WTC11 (cell line): ENCODE results near the gene CRYBG3. TPM values are rescaled to one million over a fixed set of nuclear protein-coding genes. Genes with fewer than 3 reads are reported as not detected.
A peak's percentile ranks its signal among the peaks of the same experiment; 100 is the strongest.

Source experiments
- ATAC-seq: fragments of 200-7000 bp; cut with Tn5 transposase; 2 replicates; pipeline ENCODE4 v1.10.0; 2021; ENCODE audit warnings: mild to moderate bottlenecking, moderate library complexity
- CTCF ChIA-PET: fragments of 300-600 bp; sonication (Branson Sonifier 250); formaldehyde crosslinking; loops from one replicate; lab custom pipeline; 2021; ENCODE audit warnings: antibody characterized with exemption; lab: Charles Lee
- POLR2A ChIA-PET: fragments of 350-600 bp; sonication (Branson Sonifier 250); formaldehyde crosslinking; loops from one replicate; lab custom pipeline; 2021; ENCODE audit warnings: antibody characterized with exemption; lab: Charles Lee
- DNase-seq: peaks from one replicate; pipeline ENCODE4 v3.0.0; 2021; ENCODE audit warnings: low spot score
- H3K27ac Mint-ChIP-seq: 2 replicates; pipeline ENCODE4 v1.8.0; 2021; ENCODE audit warnings: mixed read lengths
- H3K27me3 Mint-ChIP-seq: 2 replicates; pipeline ENCODE4 v1.8.0; 2021; ENCODE audit warnings: low read depth, mild to moderate bottlenecking, moderate library complexity, mixed read lengths
- H3K36me3 Mint-ChIP-seq: 2 replicates; pipeline ENCODE4 v1.8.0; 2021; ENCODE audit warnings: mixed read lengths
- H3K4me1 Mint-ChIP-seq: 2 replicates; pipeline ENCODE4 v1.8.0; 2022; ENCODE audit warnings: mixed read lengths
- H3K4me3 Mint-ChIP-seq: 2 replicates; pipeline ENCODE4 v1.8.0; 2021; ENCODE audit warnings: mild to moderate bottlenecking, moderate library complexity, mixed read lengths
- H3K9me3 Mint-ChIP-seq: 2 replicates; pipeline ENCODE4 v1.8.0; 2021; ENCODE audit warnings: mixed read lengths
- ATF6 ChIP-seq: sonication (generic); formaldehyde crosslinking; IDR thresholded peaks from 2 replicates; pipeline ENCODE4 v1.8.1; 2023; ENCODE audit warnings: mild to moderate bottlenecking, missing genetic modification reagents
- CREM ChIP-seq: sonication (generic); formaldehyde crosslinking; IDR thresholded peaks from 2 replicates; pipeline ENCODE4 v1.8.1; 2022; ENCODE audit warnings: mild to moderate bottlenecking, missing genetic modification reagents, moderate library complexity
- EMX1 ChIP-seq: fragments of 250-450 bp; sonication (Bioruptor Pico); IDR thresholded peaks from 2 replicates; pipeline ENCODE4 v1.8.0; 2021; ENCODE audit warnings: mild to moderate bottlenecking
- FOXP4 ChIP-seq: sonication (generic); formaldehyde crosslinking; IDR thresholded peaks from 2 replicates; pipeline ENCODE4 v1.8.0; 2022; ENCODE audit warnings: mild to moderate bottlenecking, missing genetic modification reagents
- GABPB1 ChIP-seq: sonication (generic); formaldehyde crosslinking; IDR thresholded peaks from 2 replicates; pipeline ENCODE4 v1.8.1; 2023; ENCODE audit warnings: mild to moderate bottlenecking, missing genetic modification reagents
- HMGA2 ChIP-seq: fragments of 250-450 bp; sonication (Bioruptor Pico); IDR thresholded peaks from 2 replicates; pipeline ENCODE4 v1.4.0; 2021; ENCODE audit warnings: mild to moderate bottlenecking, moderate library complexity
- MAX ChIP-seq: sonication (generic); formaldehyde crosslinking; IDR thresholded peaks from 2 replicates; pipeline ENCODE4 v1.8.0; 2022; ENCODE audit warnings: mild to moderate bottlenecking, missing genetic modification reagents
- MLX ChIP-seq: sonication (generic); formaldehyde crosslinking; IDR thresholded peaks from 2 replicates; pipeline ENCODE4 v1.8.1; 2023; ENCODE audit warnings: mild to moderate bottlenecking, missing genetic modification reagents, moderate library complexity
- MYBL2 ChIP-seq: sonication (generic); formaldehyde crosslinking; IDR thresholded peaks from 2 replicates; pipeline ENCODE4 v1.8.1; 2023; ENCODE audit warnings: mild to moderate bottlenecking, moderate library complexity, missing genetic modification reagents
- PREB ChIP-seq: sonication (generic); formaldehyde crosslinking; IDR thresholded peaks from 2 replicates; pipeline ENCODE4 v1.8.1; 2022; ENCODE audit warnings: mild to moderate bottlenecking, missing genetic modification reagents, moderate library complexity, borderline replicate concordance
- PRRX2 ChIP-seq: fragments of 250-450 bp; sonication (Bioruptor Pico); IDR thresholded peaks from 2 replicates; pipeline ENCODE4 v1.8.0; 2021; ENCODE audit warnings: mild to moderate bottlenecking
- RORB ChIP-seq: fragments of 250-450 bp; sonication (Bioruptor Pico); IDR thresholded peaks from 2 replicates; pipeline ENCODE4 v1.9.0; 2021; ENCODE audit warnings: mild to moderate bottlenecking
- SOX15 ChIP-seq: fragments of 250-450 bp; sonication (Bioruptor Pico); IDR thresholded peaks from 2 replicates; pipeline ENCODE4 v1.9.0; 2021; ENCODE audit warnings: mild to moderate bottlenecking
- TEAD4 ChIP-seq: sonication (generic); formaldehyde crosslinking; IDR thresholded peaks from 2 replicates; pipeline ENCODE4 v1.8.0; 2022; ENCODE audit warnings: mild to moderate bottlenecking, missing genetic modification reagents
- ZMAT4 ChIP-seq: fragments of 250-450 bp; sonication (Bioruptor Pico); IDR thresholded peaks from 2 replicates; pipeline ENCODE4 v1.9.0; 2021; ENCODE audit warnings: mild to moderate bottlenecking
- ZNF281 ChIP-seq: sonication (generic); formaldehyde crosslinking; IDR thresholded peaks from 2 replicates; pipeline ENCODE4 v1.8.0; 2023; ENCODE audit warnings: mild to moderate bottlenecking, missing genetic modification reagents
- ZNF425 ChIP-seq: fragments of 250-450 bp; sonication (Bioruptor Pico); conservative IDR thresholded peaks from 2 replicates; pipeline ENCODE4 v1.9.0; 2021; ENCODE audit warnings: mild to moderate bottlenecking
- ZSCAN18 ChIP-seq: fragments of 250-450 bp; sonication (Bioruptor Pico); IDR thresholded peaks from 2 replicates; pipeline ENCODE4 v2.1.2; 2022; ENCODE audit warnings: mild to moderate bottlenecking, moderate library complexity
- total RNA-seq: library from RNA; stranded (reverse); gene quantifications from 3 replicates; pipeline ENCODE4 v1.2.3, GENCODE V29; 2021

CRYBG3 gene
- total RNA-seq, 1 experiment from 2014 or later: 13.6 TPM

GRCh38 chr3:97972976-97973375, 151.2 kb downstream of the CRYBG3 start:
- POLR2A ChIA-PET: no interaction called here
- H3K36me3 Mint-ChIP-seq: no peaks in the 10 kb centered on the region
- no peak for TF ChIP-seq RORB
- TF ChIP-seq, all 79 proteins: peak for 0
- H3K9me3 Mint-ChIP-seq: no peaks in the 10 kb centered on the region
- no peak for ATAC-seq
- peaks cover 26% of the 10 kb centered on the region for H3K4me1 Mint-ChIP-seq
- H3K4me3 Mint-ChIP-seq: peak overlapping the region; percentile 54
- DNase-seq: no peak
- H3K27ac Mint-ChIP-seq: no peak overlapping the region
- CTCF ChIA-PET: no interaction called here
- peaks cover 21% of the 10 kb centered on the region for H3K27me3 Mint-ChIP-seq

GRCh38 chr3:97974996-97975395, 153.2 kb downstream of the CRYBG3 start:
- Mint-ChIP-seq H3K4me1 (peaks cover 28% of the 10 kb centered on the region), H3K4me3 (no peak overlapping the region), H3K27me3 (peaks cover 21% of the 10 kb centered on the region), H3K27ac (no peak overlapping the region), H3K36me3 (no peaks in the 10 kb centered on the region), H3K9me3 (no peaks in the 10 kb centered on the region)
- ChIA-PET CTCF (no interaction called here), POLR2A (no interaction called here)
- no peak for ATAC-seq
- no peak for DNase-seq
- no peak for TF ChIP-seq TEAD4 (CRISPR knock-in tag)
- TF ChIP-seq MLX (CRISPR knock-in tag): no peak
- no peak for TF ChIP-seq ATF6 (CRISPR knock-in tag)
- no peak for TF ChIP-seq GABPB1 (CRISPR knock-in tag)
- no peak for TF ChIP-seq ZMAT4

GRCh38 chr3:97975466-97975865, 153.7 kb downstream of the CRYBG3 start:
- ATAC-seq: no peak
- no peak overlapping the region for H3K27ac Mint-ChIP-seq
- ChIA-PET POLR2A (no interaction called here), CTCF (no interaction called here)
- no peaks in the 10 kb centered on the region for H3K36me3 Mint-ChIP-seq
- H3K4me1 Mint-ChIP-seq: peaks cover 28% of the 10 kb centered on the region
- no peak for DNase-seq
- no peak overlapping the region for H3K4me3 Mint-ChIP-seq
- H3K27me3 Mint-ChIP-seq: peaks cover 21% of the 10 kb centered on the region
- no peaks in the 10 kb centered on the region for H3K9me3 Mint-ChIP-seq
- TF ChIP-seq FOXP4 (CRISPR knock-in tag) (no peak), MYBL2 (CRISPR knock-in tag) (no peak), PRRX2 (CRISPR knock-in tag) (no peak), MAX (CRISPR knock-in tag) (no peak), HMGA2 (no peak), ZNF425 (CRISPR knock-in tag) (no peak), EMX1 (CRISPR knock-in tag) (no peak), ZNF281 (CRISPR knock-in tag) (no peak), ZSCAN18 (no peak), PREB (CRISPR knock-in tag) (no peak), SOX15 (CRISPR knock-in tag) (no peak), CREM (CRISPR knock-in tag) (no peak)
